ENCODE measurements around the gene GDAP2.

Gene GDAP2

DNA sequence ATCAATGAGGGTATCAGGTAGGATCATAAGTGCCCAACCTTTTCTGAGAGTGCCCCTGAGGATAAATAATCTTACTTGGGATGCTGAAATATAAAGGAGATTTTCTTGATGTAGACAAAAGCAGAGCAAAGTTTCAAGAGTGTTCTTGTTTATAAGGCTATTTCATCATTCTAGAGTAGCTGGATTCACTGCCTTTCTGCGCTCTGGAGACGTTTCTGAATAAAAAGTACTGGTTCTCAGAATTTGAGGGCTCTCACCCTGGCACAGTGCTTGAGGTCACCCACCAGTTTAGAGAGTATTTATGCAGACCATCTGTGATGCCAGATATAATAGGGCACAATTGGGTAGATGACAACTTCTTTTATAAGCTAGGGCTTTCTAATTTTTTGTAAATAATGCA lies 103.3 kb downstream of the GDAP2 start:
- no peaks in the 10 kb centered on the region for H3K9me3 ChIP-seq
- H3K4me1 ChIP-seq, result peaks cover 8% of the 10 kb centered on the region
- no peak overlapping the region for H3K4me3 ChIP-seq (ENCODE audit: low read depth, low read length)
- TF ChIP-seq, protein P1, sequence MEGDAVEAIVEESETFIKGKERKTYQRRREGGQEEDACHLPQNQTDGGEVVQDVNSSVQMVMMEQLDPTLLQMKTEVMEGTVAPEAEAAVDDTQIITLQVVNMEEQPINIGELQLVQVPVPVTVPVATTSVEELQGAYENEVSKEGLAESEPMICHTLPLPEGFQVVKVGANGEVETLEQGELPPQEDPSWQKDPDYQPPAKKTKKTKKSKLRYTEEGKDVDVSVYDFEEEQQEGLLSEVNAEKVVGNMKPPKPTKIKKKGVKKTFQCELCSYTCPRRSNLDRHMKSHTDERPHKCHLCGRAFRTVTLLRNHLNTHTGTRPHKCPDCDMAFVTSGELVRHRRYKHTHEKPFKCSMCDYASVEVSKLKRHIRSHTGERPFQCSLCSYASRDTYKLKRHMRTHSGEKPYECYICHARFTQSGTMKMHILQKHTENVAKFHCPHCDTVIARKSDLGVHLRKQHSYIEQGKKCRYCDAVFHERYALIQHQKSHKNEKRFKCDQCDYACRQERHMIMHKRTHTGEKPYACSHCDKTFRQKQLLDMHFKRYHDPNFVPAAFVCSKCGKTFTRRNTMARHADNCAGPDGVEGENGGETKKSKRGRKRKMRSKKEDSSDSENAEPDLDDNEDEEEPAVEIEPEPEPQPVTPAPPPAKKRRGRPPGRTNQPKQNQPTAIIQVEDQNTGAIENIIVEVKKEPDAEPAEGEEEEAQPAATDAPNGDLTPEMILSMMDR (IDR thresholded peaks at IDR 0.05; ENCODE audit: low read depth, low read length), result no peak
- no peaks in the 10 kb centered on the region for H3K27me3 ChIP-seq
- no peak for DNase-seq
- H3K36me3 ChIP-seq, result no peaks in the 10 kb centered on the region

DNA sequence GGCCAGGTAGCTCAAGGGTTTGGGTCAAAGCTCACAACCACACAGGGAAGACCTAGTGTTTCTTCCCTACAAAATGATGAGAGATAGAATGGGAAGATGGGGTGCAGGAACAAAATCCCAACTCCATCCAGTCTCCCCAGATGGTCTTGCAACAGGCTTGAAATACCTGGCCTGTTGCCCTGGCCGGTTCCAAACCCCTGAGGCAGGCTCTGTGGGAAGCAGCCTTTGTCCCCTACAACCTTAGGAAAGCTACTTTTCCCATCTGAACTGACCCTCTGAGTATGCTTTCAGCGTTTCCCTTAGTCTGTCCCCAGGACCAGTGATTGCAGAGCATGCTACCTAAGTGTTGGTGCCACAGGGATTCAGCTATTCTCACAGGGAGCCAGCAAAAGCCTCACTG lies 104.0 kb downstream of the GDAP2 start:
- peaks cover 13% of the 10 kb centered on the region for H3K4me1 ChIP-seq
- H3K27me3 ChIP-seq, result no peaks in the 10 kb centered on the region
- no peak for DNase-seq
- H3K36me3 ChIP-seq, result no peaks in the 10 kb centered on the region
- H3K4me3 ChIP-seq (ENCODE audit: low read depth, low read length), result no peak overlapping the region
- no peaks in the 10 kb centered on the region for H3K9me3 ChIP-seq
- TF ChIP-seq, protein P1 (IDR thresholded peaks at IDR 0.05; ENCODE audit: low read depth, low read length), result no peak

DNA sequence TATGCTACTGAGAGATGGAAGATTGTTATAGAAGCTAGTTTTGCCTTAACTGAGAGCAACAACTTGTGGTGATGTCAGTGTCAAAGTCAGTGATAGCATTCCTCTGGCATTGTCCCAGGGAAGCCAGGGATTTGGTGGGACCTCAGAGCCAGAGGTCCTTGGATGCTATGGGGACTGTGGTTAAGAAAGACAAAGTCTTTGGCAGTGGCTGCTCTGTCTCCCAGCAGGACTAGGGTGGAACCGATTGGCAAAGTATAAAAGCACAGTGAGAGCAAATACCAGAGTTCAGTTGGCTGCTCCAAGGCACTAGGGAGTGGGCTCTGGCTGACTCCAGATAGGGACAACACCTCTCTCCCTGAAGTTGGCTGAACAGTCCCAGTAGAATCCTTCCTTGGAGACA lies 104.8 kb downstream of the GDAP2 start:
- Histone ChIP-seq H3K36me3 (no peaks in the 10 kb centered on the region), H3K27me3 (no peaks in the 10 kb centered on the region), H3K4me1 (peaks cover 13% of the 10 kb centered on the region), H3K4me3 (ENCODE audit: low read depth, low read length) (no peak overlapping the region), H3K9me3 (no peaks in the 10 kb centered on the region)
- DNase-seq, result no peak
- TF ChIP-seq, protein P1 (IDR thresholded peaks at IDR 0.05; ENCODE audit: low read depth, low read length), result no peak

DNA sequence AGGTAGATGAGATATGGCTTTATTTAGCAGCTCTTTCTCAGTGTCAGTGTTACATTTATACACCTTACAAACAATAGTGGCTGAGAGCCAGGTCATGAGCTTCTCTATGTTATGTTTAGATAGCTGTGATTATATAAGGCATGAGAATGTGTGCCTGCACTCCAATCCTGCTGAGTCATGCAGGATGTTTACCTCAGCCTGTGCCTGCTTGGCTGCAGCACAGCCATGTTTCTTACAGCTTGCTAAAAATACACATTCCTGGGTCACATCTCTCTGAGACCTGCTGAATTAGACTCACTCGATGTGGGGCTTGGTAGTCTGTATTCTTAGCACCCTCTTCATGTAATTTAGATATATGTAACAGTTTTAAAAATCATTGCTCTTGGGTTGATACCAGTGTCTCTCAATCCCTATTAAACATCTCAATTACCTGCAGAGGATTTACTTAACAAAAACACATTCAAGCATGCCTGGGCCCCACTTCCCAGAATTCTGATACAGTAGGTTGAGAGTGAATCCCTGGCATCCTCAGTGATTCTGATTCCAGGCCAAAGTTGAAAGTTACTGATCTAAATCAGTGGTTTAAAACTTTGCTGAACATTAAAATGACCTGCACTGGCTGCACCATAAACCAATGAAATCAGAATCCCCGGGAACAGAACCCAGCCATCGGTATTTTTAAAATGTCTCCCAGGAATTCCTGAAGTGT lies 107.5 kb downstream of the GDAP2 start:
- no peaks in the 10 kb centered on the region for H3K27me3 ChIP-seq
- no peaks in the 10 kb centered on the region for H3K36me3 ChIP-seq
- TF ChIP-seq, protein P1 (IDR thresholded peaks at IDR 0.05; ENCODE audit: low read depth, low read length), result no peak
- no peak for DNase-seq
- no peaks in the 10 kb centered on the region for H3K9me3 ChIP-seq
- H3K4me3 ChIP-seq (ENCODE audit: low read depth, low read length), result no peak overlapping the region
- peaks cover 10% of the 10 kb centered on the region for H3K4me1 ChIP-seq

DNA sequence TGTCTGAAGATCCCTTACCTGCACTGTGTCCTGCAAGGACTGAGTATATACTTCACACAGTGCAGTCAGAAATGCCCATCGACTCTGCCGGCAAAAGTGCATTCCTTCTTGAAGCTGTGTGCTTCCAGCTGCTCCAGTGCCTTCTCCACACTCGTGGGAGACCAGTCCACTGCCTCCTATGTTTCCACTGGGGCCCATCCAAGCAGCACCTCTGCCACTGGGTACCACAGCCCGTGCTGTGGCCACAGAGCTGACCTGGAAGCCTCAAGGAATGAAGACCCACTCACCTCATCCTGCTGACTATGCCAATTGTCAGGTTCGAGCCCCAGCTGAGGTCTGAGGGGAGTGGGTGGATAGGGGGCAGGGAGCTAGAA lies 108.1 kb downstream of the GDAP2 start:
- no peaks in the 10 kb centered on the region for H3K27me3 ChIP-seq
- no peaks in the 10 kb centered on the region for H3K36me3 ChIP-seq
- H3K9me3 ChIP-seq, result no peaks in the 10 kb centered on the region
- no peak overlapping the region for H3K4me3 ChIP-seq (ENCODE audit: low read depth, low read length)
- TF ChIP-seq, protein P1 (IDR thresholded peaks at IDR 0.05; ENCODE audit: low read depth, low read length), result no peak
- DNase-seq, result no peak
- peaks cover 6% of the 10 kb centered on the region for H3K4me1 ChIP-seq

DNA sequence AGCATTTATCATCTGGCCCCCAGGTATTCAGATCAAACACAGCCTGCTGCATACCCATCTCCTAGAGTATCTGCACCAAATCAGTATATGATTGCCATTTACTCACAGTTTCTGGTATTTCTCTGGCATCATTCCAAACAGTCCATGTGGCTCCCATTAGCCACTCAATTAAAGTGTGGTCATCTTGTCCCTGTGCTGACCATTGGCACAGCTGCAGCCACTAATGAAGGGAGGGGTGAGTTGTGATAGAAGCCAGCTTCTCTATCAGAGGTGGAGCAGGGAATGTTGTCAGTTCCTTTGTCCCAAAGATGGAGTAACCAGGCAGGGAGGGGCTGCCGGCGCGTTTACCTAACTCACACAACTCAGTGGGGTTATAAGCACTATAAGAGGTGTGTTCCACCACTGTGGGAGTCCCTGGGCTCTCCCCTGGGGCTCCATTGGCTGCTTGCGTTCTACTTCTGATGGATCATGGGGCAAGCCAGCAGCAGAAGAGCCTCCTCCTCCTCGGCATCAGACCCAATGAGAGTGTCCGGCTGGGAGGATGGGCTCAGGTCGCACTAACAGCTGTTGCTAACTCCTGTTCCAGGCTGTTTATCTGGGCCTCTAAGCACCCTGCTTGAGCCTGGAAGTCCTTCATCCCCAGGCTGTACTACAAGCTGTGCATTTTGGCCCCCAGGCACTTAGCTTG lies 108.6 kb downstream of the GDAP2 start:
- no peaks in the 10 kb centered on the region for H3K27me3 ChIP-seq
- H3K9me3 ChIP-seq, result no peaks in the 10 kb centered on the region
- no peak overlapping the region for H3K4me3 ChIP-seq (ENCODE audit: low read depth, low read length)
- TF ChIP-seq, protein P1 (IDR thresholded peaks at IDR 0.05; ENCODE audit: low read depth, low read length), result no peak
- DNase-seq, result no peak
- no peaks in the 10 kb centered on the region for H3K36me3 ChIP-seq
- peaks cover 6% of the 10 kb centered on the region for H3K4me1 ChIP-seq

Measured in BE2C (cell line).